ENCODE measurements around the gene COQ8B.
"Not testable (repeated sequence)": the region's sequence is repeated elsewhere in the genome, so short reads cannot be mapped to it uniquely, and the experiment has no call there.

DNA sequence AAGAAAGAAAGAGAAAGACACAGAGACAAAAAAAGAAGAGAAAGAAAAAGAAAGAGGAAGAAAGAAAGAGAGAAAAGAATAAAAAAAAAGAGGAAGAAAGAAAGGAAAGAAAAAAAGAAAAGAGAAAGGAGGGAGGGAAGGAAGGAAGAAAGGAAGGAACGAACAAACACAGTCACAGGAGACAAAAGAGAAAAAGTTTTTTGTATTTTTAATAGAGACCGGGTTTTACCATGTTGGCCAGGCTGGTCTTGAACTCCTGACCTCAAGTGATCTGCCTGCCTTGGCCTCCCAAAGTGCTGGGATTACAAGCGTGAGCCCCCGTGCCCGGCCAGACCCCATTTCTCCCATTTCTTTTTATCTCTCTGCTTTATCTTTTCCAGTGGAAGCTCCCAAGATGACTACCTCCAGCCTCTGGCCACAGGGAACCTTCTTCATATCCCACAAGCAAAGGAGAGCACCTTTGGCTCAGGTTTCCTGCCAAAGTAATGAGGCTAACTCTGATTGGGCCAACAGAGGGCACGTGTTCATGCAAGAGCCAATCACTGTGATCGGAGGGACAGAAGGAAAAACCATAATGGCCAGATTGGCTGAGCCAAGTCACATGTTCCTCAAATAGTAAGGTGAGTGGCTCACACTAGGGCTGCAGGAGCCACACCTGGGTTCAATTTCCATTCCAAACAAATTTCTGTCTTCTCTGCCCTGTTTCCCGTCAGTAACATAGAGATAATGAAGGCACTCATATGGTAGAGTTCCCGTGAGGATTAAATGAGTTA lies 66.6 kb downstream of the COQ8B start:
- TF ChIP-seq, protein P1, sequence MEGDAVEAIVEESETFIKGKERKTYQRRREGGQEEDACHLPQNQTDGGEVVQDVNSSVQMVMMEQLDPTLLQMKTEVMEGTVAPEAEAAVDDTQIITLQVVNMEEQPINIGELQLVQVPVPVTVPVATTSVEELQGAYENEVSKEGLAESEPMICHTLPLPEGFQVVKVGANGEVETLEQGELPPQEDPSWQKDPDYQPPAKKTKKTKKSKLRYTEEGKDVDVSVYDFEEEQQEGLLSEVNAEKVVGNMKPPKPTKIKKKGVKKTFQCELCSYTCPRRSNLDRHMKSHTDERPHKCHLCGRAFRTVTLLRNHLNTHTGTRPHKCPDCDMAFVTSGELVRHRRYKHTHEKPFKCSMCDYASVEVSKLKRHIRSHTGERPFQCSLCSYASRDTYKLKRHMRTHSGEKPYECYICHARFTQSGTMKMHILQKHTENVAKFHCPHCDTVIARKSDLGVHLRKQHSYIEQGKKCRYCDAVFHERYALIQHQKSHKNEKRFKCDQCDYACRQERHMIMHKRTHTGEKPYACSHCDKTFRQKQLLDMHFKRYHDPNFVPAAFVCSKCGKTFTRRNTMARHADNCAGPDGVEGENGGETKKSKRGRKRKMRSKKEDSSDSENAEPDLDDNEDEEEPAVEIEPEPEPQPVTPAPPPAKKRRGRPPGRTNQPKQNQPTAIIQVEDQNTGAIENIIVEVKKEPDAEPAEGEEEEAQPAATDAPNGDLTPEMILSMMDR (IDR thresholded peaks at IDR 0.05; ENCODE audit: low read length), result not testable (repeated sequence)
- not testable (repeated sequence) for TF ChIP-seq EZH2 (IDR thresholded peaks at IDR 0.05; ENCODE audit: borderline replicate concordance, low read length)

Data from OCI-LY1 (cell line).